GM19099 (cell line): ENCODE measurements around the gene BTBD19.

ENCODE experiments used
- POLR2A ChIP-seq: IDR thresholded peaks from 3 replicates; pipeline ENCODE4 v1.6.1; 2011; ENCODE audit warnings: low read depth; ENCODE audit not compliant: insufficient read length; ENCODE audit errors: extremely low read depth

BTBD19 gene

GRCh38 chr1:44785501-44786137 is 22.7 kb upstream of the BTBD19 start:
- no peak for TF ChIP-seq POLR2A

- peak; percentile 43 for TF ChIP-seq POLR2A
Measured at GRCh38 chr1:44786138-44786840, 22.0 kb upstream of the BTBD19 start.

GRCh38 chr1:44786841-44787426 is 21.4 kb upstream of the BTBD19 start:
- no peak for TF ChIP-seq POLR2A

GRCh38 chr1:44787506-44787905 is 20.8 kb upstream of the BTBD19 start:
- no peak for TF ChIP-seq POLR2A

- no peak for TF ChIP-seq POLR2A
Measured at GRCh38 chr1:44788120-44788860, 20.0 kb upstream of the BTBD19 start, which contains the start of gene BEST4. BEST4 (minus strand) TSS chr1:44788170; CDS start chr1:44787705, 465 bp downstream.

GRCh38 chr1:44790968-44791801 is 17.1 kb upstream of the BTBD19 start:
- no peak for TF ChIP-seq POLR2A

GRCh38 chr1:44792736-44793502 is 15.4 kb upstream of the BTBD19 start:
- TF ChIP-seq POLR2A = no peak

GRCh38 chr1:44798481-44799365 is 9.6 kb upstream of the BTBD19 start:
- TF ChIP-seq POLR2A = no peak

DNA sequence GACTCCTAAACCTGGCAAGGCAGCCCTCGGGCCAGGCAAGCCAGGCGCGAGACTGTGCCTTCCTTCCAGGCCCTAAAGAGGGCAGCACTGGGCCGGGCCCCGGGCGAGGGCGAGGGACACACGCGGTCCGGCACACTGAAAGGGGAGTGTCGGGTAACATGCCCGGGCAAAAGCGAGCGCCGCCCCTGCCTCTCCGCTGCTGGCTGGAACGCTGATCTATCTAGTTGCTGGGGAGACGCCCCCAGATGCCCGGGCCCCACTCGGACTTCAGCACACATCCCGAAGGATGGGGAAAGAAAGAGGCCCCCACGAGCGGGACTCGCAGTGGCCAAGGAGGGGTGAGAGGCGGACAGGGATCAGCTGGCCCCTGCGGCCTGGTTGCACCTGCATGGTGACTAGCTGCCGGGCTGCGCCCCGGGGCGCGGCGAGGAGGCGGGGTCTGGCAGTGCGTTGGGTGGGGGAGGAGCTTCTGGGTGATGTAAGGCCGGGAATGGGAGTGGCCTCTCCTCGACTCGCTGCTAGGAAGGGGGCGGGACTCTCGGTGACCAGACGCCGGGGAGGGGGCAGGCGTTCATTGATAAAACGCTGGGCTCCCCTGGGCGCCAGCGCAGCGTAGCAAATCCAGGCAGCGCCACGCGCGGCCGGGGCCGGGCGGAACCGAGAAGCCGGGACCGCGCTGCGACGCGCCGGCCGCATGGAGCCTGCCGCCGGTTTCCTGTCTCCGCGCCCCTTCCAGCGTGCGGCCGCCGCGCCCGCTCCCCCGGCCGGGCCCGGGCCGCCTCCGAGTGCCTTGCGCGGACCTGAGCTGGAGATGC is 8.3 kb upstream of the BTBD19 start, which contains the start of gene PLK3:
PLK3 (plus strand) TSS at position 608 of the 815 bp plus-strand sequence; CDS start at position 695, 87 bp downstream.
- peak; percentile 95 for TF ChIP-seq POLR2A

GRCh38 chr1:44801491-44802305 is 6.6 kb upstream of the BTBD19 start:
- TF ChIP-seq POLR2A = no peak
